DND-41 (cell line): ENCODE measurements around the gene AK5.

Experiments used
- CTCF ChIP-seq: IDR thresholded peaks from 2 replicates; pipeline ENCODE4 v1.5.1; 2012; ENCODE audit warnings: borderline replicate concordance, low read length, moderate library complexity, mild to moderate bottlenecking; ENCODE audit not compliant: poor library complexity, severe bottlenecking; ENCODE audit errors: extremely low read depth
- EZH2 ChIP-seq: IDR thresholded peaks from 3 replicates; pipeline ENCODE4 v1.6.1; 2012; ENCODE audit warnings: borderline replicate concordance, low read depth, mild to moderate bottlenecking, moderate library complexity, low read length, inconsistent platforms; ENCODE audit not compliant: severe bottlenecking

DNA sequence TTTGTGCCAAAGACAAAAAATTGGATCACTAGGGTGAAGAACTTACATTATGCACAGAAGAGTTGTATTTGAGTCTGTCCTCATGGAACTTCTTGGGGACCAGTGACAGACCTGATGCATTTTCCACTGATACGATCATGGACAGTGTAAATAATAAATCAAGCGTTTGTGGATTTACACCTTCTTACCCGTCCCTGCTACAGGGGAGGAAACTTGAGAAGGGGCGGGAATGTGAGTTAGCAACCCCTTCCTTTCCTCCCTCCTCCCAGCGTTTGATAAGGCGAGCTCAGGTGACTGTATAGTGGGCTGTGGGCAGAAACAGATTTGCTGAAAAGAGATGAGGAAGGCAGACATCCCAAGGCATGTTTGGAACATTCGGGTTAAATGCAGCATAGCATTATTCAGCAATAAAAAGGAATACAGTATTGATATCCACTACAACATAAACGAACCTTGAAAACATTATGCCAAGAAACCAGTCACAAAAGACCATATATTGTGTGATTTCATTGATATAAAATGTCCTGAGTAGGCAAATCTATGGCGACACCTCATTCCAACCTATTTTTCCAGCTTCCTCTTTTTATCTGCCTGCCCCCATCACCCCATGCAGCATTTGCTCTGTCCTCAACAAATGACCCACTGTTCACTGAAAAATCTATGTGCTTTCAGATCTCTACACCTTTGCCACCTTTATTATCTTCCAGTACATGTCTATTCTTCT is 271.9 kb downstream of the AK5 start:
- TF ChIP-seq CTCF (no peak), EZH2 (no peak)
